ENCODE data around the gene SCEL.
"Not testable (repeated sequence)": the region's sequence is repeated elsewhere in the genome, so short reads cannot be mapped to it uniquely, and the experiment has no call there.

Gene SCEL

DNA sequence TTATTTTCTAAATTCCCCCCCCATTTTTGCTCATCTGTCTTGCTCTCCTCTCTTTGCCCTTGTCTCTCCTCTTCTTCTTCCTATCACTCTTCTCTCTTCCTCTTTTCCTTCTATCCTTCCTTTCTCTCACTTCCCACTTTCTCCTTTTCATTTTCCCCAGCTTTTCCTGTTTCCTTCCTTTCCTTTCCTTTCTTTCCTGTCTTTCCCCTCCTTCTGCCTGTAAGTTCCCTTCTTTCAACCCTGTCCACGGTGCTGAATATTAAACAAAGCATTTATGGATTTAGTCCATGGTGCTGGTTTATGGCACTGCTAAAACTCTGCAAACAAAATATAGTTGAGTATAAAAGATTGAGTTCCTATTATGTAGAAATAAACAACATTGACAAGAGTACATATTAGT is 27.6 kb downstream of the SCEL start:
- no peak for DNase-seq

DNA sequence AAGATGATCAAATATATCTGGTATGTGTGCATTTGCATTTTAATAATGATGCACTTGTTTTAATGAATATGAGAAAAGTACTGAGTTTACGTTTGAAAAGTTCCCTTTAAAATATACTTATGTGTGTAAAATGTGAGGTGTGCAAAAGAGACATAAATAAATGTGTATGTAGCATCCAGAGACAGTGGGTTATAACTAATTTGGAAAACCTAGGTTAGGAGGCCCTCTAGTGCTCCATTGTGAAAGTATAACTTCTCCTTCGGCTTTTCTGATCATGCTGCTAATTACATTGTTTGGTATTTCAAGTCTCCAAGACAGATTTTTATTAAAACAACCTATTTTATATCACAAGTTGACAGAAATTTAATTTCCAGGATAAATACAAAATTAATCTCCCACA is 30.1 kb downstream of the SCEL start:
- peak; percentile 40 to 62 for DNase-seq

DNA sequence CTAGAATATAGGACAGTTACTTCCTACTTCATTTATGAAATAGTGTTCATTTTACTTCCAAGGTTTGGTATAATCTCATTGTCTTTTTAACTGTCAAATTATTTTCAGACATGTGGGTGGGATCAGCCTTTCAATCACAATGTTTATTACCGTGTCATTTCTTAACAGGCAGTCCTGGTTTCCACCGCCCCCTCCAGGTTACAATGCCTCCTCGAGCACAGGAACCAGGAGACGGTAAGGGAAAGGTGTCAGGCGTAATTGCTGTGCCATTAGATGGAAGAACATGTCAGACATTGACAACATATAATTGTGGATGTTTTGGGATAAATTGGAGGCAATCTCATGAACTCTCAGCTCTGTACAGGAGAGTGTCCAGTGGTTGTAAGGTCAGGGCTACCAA is 36.5 kb downstream of the SCEL start:
- DNase-seq: no peak

DNA sequence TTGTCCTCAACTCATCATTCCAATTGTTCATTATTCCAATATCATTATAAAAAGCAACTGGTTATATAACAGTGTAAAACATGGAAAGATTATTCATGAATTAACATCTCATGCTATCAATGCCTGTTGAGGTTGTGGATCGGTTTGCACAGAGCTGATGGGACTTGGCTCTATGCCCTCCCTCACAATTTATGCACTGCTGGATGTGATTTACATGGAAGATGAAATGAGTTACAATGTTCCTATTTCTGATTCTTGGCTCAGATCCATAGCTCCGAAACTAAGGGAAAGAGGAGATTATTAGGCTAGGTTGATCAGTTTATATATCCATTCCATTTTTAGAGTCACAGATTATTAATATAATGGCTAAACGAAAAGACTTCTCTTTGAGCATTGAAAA is 38.6 kb downstream of the SCEL start:
- peak in 1 of 2 experiments; percentile 3 for DNase-seq

DNA sequence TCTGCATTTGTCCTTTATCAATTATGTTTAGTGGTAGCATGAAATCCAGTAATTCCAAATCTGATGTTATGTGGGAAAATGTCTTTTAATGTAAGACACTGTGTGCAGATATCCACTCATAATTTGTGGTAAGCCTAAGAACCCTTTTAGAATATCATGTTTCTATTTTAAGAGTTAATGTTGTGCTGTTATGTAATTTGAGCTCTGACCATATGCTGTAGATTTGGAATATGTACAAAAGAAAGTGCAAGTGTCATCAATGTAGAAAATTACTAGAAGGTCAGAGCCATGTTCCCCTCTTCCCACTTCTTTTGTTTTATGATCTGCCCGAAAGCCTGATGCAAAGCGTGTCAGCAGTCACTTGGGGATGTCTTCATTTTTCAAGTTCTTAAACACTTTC is 44.5 kb downstream of the SCEL start:
- DNase-seq: no peak

DNA sequence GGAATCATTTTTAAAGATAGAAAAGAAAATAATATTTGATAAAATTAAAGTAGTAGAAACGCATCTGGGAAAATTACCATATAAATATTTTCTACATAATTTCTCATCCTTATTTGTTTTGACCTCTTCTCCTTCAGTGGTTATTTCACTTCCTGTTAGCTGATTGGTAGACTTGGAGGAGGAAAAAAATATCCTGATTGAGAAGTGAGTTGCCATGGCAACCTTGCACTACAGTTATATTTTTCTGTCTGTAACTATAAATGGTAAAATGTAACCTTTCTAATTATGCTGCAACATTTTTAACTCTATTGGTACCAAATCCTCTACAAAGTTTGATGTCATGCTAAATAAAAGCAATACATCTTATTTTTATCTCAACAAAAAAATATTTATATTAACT is 45.2 kb downstream of the SCEL start:
- no peak for DNase-seq

DNA sequence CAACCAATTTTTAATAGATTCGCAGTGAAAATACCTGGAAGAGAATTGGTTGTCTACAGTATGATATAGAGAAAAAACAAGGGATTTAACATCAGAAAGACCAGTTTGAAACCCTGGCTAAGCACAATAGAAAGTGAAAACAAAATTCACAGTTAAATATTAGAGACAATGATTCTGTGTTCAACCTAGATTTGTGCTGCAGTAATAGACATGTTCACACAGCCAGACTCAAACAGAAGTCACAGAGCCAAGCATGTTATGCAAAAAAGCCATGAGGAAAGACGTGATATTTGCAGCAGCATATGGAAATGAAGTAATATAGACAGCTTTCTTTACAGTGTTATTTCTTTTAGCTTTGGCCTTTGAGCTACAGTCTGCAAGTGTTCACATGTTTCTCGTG is 48.1 kb downstream of the SCEL start:
- no peak for DNase-seq

DNA sequence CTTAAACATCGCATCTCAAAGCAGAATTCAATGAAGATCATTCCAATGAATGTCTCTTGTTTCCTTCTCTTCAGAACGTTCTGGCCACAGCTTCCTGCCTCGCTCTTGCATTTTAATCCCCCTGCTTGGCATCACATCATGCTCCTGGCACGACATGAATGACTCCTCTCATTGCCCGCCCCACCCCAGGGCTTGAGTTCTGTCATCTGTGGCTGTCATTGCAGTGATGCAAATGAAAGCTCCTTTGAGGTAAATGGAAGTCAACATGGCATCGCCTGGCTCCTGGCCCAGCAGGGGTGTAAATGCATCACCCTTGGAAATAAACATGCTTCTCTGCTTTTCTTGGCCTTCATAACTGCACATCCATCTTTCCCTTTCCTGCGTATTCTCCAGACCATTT is 48.6 kb downstream of the SCEL start:
- peak in 1 of 2 experiments; percentile 5 for DNase-seq

DNA sequence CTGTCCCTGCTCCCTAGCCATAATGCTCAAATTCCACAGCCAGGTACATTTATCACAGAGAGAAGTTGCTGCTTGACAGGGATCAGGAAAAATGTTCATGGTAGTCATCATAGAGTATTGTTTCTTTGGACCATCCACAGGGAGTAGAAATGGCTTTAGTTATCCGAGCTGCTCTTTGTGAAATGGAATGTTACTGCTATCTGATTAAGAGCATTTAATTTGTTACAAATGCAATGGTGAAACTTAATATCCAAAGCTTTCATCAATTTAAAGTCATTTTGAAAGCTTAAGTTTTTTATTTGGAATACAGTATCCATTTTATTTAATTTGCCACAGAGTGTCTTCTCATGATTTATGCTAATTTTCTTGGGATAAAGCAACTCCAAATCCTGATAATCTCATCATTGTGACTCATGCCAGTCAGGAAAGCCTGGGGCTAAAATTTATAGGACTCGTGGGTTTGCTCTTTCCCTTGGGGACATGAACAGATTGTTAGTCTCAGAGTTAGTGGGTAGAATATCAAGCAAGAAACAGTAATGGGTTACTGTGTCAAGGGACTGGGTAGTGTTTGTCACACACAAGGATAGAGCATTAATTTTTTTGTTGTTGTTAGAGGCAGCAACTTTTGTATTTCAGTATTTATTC is 59.8 kb downstream of the SCEL start:
- no peak for DNase-seq

DNA sequence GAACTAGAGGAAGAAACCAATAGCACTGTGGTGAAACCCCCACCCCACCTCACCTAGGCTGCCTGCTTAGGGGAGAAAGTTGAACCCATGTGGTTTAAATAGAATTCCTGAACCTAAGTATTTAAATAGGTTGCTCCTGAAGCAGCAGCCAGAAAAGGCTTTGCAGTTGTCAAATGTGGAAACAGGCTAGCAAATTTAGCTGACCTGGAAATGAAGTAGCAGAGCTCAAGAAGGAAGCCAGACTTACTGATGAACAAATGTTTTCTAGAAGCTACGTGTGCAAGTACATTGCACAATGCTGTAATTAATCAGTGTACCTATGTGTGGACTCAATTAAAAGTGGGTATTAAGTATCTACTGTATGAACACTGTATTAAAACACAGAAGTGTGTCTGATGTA is 61.3 kb downstream of the SCEL start:
- DNase-seq: no peak

DNA sequence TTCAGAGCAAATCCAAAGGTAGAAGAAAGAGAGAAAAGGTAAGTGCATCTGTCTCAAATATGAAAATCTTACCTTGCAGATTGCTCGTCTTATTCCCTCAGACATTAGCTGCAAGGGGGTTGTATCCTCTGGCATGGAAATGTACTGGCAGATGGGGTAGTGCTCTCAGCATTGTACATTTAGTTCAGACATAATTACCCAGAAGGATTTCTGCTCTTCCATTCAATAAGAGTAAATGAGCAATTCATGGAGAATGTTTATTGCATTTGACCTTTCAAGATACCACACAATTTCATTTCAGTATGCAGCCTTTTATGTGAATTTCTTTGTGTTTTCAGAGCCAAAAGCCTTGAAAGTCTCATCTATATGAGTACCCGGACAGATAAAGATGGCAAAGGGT is 63.8 kb downstream of the SCEL start:
- no peak for DNase-seq

DNA sequence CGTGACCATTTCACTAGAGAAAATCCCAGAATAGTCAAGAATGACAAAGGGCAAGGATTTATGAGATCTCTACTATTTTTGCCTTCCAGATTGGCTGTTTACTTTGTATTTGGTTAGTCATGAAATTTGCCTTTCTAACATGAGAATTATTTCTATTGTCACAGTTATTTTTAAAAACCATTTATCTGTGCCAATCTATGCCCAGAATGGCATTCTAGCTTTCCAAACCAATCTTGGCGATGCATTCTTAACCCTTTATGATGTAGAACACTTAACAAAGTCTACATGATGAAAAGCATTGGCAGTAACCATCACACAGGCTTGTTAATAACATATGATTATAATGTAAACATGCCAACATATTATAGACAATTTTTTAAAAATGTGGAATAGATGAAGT is 65.2 kb downstream of the SCEL start:
- DNase-seq: no peak

DNA sequence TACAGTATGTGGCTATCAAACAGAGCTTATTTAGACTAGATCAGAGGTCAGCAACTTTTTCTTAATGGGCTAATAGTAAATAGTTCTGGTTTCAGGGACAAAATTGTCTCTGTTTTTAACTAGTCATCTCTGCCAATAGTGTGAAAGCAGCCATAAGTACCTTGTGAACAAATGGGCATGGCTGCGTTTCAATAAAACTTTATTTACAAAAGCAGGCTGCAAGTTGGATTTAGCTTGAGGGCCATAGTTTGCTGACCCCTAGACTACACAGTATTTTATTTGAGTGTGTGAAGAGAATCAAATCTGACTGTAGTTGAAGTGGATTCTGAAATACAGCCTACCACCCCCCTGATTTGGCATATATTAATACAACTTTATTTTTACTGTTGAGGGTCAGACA is 75.6 kb downstream of the SCEL start:
- no peak for DNase-seq

DNA sequence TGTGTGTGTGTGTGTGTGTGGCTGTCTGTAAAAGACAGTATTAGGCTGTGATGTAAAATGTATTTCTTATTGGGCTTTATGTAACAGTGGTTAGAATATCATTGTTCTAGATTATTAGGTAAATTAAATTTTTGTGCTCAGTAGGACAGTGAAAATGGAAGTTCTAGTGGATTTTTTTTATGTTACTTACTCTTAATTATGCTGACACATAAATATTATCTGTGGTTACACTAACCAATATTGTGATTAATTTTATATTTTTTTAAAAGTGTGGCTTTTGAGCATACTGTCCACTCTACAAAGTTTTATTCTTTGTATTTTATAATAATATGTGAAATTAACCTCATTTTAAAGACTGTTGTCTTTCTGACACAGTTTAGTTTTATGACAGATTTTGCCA is 80.5 kb downstream of the SCEL start:
- DNase-seq: no peak

DNA sequence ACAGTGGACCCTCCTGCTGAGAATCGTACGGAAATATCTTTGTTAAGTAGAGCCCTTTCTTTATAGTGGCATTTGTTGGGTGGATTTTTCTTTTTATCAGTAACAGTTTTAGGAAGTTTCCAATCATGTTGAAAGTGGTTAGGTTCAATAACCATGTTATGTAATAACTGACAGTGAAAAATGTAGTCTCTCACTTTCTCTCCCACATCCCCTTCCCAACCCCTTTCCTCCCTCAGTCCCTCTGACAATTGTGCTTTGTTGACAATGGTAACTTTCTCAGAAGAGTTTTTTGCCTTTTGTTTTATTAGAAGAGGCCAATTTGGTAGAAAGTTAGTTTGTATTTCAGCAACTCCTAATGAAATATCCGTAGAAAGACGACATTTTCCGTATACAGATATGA is 84.1 kb downstream of the SCEL start:
- no peak for DNase-seq

DNA sequence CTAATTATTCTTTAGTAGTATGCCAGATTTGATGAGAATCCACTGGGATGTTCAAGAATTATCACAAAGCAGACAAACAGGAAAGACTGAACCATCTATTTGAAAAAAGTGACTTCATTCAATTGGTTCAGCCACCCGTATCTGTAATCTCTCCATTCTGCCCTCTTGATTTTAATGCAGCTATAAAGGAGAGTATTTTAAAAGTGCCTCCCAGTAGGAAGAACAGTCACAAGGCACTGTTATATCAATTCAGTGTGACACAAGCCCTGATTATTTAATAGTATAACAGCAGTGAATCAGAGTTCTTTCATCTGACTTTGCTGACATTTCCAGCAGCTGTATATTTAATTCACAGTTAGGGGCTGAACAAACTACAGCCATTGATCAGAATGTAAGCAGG is 84.6 kb downstream of the SCEL start:
- DNase-seq: no peak

DNA sequence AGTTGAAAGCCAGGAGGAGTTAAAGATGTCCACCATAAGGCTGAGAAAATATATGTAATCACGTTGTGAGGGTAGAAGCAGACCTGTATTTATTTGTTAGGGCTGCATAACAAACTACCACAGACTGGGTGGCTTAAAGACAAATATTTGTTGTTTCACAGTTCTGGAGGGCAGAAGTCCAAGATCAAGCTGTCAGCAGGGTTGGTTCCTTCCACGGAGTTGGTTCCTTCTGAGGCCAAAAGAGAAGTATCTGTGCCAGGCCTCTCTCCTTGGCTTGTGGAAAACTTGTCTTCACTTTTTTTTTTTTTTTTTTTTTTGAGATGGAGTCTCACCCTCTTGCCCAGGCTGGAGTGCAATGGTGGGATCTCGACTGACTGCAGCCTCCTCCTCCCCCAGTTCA is 88.3 kb downstream of the SCEL start:
- no peak for DNase-seq

DNA sequence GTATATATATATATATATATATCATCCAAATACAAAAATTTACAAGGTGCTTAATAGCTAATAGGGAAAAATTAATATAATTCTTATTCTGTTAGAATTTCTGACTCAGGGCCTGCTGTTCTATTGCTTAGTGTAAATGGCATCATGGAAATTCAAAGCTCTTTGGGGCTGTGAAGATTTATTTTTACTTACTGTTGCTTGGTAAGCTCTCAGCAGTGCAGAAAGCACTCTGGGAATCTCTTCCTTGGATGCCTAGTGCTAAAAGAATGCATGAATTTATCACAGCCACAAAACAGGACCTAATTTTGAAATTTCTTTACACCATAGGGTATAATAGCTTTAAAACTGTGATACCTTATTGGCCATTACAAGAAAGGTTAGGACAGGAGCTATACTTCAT is 92.7 kb downstream of the SCEL start:
- no peak for DNase-seq

DNA sequence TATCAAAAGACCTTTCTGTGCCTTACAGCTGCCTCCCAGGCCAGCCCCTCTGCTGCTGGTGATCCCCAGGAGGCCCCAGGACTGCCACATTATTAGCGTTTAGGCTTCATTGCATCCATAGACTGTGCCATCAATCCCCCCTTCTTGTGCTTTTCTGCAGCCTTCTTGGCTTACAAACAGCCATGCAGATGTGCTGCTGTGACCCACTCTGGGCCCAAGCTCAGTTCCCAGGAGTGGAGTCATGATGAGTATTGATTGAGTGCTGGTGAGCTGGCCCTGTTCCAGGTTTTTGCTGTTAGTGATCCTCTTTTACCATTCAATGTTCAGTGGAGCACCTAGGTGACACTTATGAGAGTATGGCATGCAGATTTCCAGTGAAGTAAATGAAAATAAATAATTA is 102.1 kb downstream of the SCEL start:
- no peak for DNase-seq

DNA sequence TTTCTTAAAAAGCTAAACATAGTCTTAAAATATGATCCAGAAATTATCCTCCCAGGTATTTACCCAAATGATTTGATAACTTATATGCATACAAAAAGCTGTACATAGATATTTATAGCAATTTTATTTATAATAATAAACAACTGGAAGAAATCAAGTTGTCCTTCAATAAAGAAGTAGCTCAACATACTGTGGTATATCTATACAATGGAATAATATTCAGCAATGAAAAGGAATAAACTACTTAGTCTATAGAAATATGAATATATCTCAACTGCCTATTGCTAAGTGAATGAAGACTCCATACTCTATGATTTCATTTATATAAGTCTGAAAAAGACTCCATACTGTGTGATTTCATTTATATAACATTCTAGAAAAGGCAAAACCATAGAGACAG is 114.9 kb downstream of the SCEL start:
- DNase-seq: no peak

DNA sequence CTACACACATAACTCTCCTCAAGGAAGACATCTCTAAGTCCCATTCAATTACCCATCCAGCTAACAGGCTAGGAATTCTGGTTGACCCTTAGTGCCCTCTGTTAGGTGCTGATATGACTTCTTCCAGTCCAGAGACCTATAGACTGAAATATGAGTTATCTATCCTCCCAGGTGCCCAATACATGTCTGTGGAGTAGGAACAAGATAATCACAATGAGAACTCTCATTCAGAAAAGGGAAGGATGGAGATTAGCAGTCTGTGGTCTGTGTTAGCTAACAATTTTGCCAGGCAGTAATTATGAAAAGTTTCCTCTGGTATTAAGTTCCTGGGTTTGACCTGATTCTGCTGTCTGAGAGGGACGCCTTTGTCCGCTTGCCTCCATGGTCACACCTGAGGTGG is 117.8 kb downstream of the SCEL start:
- no peak for DNase-seq

DNA sequence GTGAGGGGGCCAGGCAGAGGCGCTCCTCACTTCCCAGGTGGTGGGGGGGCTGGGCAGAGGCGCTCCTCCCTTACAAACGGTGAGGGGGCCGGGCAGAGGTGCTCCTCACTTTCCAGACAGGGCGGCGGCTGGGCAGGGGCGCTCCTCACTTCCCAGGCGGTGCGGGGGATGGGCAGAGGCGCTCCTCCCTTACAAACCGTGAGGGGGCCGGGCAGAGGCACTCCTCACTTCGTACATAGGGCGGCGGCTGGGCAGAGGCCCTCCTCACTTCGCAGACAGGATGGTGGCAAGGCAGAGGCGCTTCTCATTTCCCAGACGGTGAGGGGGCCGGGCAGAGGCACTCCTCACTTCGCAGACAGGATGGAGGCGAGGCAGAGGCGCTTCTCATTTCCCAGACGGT is 124.5 kb downstream of the SCEL start:
- not testable (repeated sequence) for DNase-seq

DNA sequence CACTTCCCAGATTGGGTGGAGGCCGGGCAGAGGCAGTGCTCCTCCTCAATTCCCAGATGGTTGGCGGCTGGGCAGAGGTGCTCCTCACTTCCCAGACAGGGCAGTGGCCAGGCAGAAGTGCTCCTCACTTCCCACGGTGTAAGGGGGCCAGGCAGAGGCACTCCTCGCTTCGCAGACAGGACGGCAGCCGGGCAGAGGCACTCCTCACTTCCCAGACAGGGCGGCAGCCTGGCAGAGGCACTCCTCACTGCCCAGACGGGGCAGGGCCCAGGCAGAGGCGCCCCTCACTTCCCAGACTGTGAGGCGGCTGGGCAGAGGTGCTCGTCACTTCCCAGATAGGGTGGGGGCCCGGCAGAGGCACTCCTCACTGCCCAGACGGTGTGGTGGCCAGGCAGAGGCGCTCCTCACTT is 125.3 kb downstream of the SCEL start:
- DNase-seq: no peak

DNA sequence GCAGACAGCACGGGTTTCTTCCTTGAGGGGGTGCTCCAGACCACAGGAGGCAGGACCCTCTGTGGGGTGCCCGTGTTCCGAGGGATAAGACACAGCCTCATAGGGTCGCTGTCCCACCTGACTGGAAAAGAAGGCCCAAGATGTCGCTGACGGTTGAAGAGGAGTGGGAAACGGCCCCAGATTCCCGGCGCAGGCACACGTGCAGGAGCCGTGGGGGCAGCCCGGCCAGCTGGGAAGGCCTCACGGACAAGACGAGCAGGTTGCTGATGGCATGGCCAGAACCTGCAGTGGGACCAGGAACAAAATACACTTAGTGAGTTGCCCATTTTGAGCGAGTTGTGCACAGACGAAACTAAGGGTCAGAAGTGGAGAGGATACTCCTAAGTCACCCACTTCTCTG is 126.8 kb downstream of the SCEL start:
- DNase-seq: not testable (repeated sequence)

DNA sequence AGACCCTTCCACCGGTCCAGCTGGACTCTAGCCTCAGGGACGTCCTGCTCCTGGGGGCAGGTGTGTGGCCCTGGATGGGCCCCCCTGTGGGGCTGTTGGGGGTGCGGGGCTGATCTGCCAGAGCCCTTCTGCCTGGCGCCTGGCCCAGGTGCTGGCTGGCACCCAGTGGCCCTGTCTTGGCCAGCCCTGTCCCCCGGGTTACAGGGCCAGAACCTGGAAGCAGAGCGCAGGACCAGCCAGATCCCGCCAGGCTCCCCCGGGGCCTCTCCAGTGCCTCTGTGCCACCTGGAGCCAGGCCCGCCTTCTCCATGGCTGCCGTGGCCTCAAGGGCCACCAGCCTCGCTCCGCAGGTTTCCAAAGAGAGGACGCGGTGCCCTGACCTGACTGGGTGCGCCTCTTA is 127.3 kb downstream of the SCEL start:
- DNase-seq: not testable (repeated sequence)

DNA sequence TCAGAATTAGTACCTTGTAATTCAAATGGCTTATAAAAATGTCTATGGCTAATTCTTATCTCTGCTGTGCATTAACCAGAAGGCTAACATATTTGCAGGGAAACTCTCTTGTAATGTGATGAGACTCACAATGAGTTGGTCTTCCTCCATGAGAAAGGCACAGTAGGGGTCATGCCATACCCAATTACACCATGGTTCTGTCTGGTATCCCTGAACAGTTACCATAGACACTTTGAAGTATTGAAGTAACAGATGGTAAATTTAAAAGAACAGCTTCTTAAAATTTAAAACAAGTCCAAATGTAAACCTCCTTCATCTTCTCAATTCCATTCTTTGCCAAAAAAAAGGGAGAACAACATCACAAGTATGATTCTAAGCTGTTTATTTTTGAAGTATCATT is 139.3 kb downstream of the SCEL start:
- DNase-seq: no peak
